Panc1 (cell line): ENCODE results near the gene CCDC86. TPM values are rescaled to one million over a fixed set of nuclear protein-coding genes. Genes with fewer than 3 reads are reported as not detected.

ENCODE experiments used
- ATAC-seq: fragments of 200-7000 bp; cut with Tn5 transposase; 2 replicates; pipeline ENCODE4 v1.9.1; 2020; ENCODE audit warnings: mild to moderate bottlenecking, moderate library complexity
- BruUV-seq: library from RNA; stranded (reverse); fragments of 400-500 nt; replicated peaks from 2 replicates; lab custom pipeline; 2021; lab: Mats Ljungman, UMichigan
- CTCF ChIA-PET: fragments of 300-600 bp; sonication (Branson Sonifier 250); formaldehyde crosslinking; loops from one replicate; lab custom pipeline; 2022; ENCODE audit warnings: antibody characterized with exemption; lab: Charles Lee
- POLR2A ChIA-PET: fragments of 300-600 bp; sonication (Branson Sonifier 250); formaldehyde crosslinking; loops from one replicate; lab custom pipeline; 2022; ENCODE audit warnings: antibody characterized with exemption; lab: Charles Lee
- DNase-seq: peaks from one replicate; pipeline ENCODE4 v3.0.0-alpha.2; 2010; ENCODE audit warnings: low read depth, low spot score
- H3K27ac ChIP-seq: 2 replicates; pipeline ENCODE4 v1.5.1; 2011; ENCODE audit warnings: mild to moderate bottlenecking, low read length, inconsistent platforms
- H3K27me3 ChIP-seq: fragments of 200-500 bp; sonication (Bioruptor generic); 2 replicates; pipeline ENCODE4 v1.6.0; 2014; ENCODE audit warnings: low read length, inconsistent platforms; ENCODE audit not compliant: control insufficient read depth, insufficient read depth
- H3K36me3 ChIP-seq: fragments of 200-500 bp; sonication (Bioruptor generic); 2 replicates; pipeline ENCODE4 v1.5.1; 2014; ENCODE audit warnings: inconsistent platforms, mild to moderate bottlenecking, low read length, moderate library complexity; ENCODE audit not compliant: control insufficient read depth, insufficient read depth
- H3K4me1 ChIP-seq: 2 replicates; pipeline ENCODE4 v1.5.1; 2011; ENCODE audit warnings: inconsistent platforms, mild to moderate bottlenecking, low read length, moderate library complexity; ENCODE audit not compliant: control insufficient read depth, insufficient read depth
- H3K4me3 ChIP-seq, 2 experiments: 2 replicates each; pipeline ENCODE4 v1.5.1; 2011 to 2012; ENCODE audit warnings: low read depth in 2 of 2, low read length in 2 of 2, mild to moderate bottlenecking in 2 of 2, inconsistent platforms in 1 of 2, moderate library complexity in 1 of 2
- H3K9me3 ChIP-seq: fragments of 200-500 bp; sonication (Bioruptor generic); 2 replicates; pipeline ENCODE4 v1.5.1; 2014; ENCODE audit warnings: low read depth, mild to moderate bottlenecking, inconsistent platforms, low read length, moderate library complexity; ENCODE audit not compliant: control insufficient read depth, insufficient read depth
- POLR2AphosphoS5 ChIP-seq: IDR thresholded peaks from 2 replicates; pipeline ENCODE4 v1.6.1; 2012; ENCODE audit warnings: mild to moderate bottlenecking, low read depth, low read length, moderate library complexity
- REST ChIP-seq, 2 experiments: IDR thresholded peaks; 2 replicates each; pipeline ENCODE4 v1.6.1; 2011 to 2012; ENCODE audit warnings: low read depth in 2 of 2, control low read depth in 1 of 2, low read length in 1 of 2, mild to moderate bottlenecking in 1 of 2, moderate library complexity in 1 of 2; ENCODE audit not compliant: insufficient read depth in 1 of 2
- SIN3A ChIP-seq: IDR thresholded peaks from 2 replicates; pipeline ENCODE4 v1.6.1; 2012; ENCODE audit warnings: low read depth, mild to moderate bottlenecking, low read length, moderate library complexity, borderline replicate concordance; ENCODE audit not compliant: insufficient read depth
- TCF7L2 ChIP-seq: IDR thresholded peaks from 2 replicates; pipeline ENCODE4 v1.6.1; 2011; ENCODE audit warnings: mild to moderate bottlenecking, low read depth, low read length, inconsistent platforms
- in situ Hi-C: cut with HindIII; loops from 2 replicates; pipeline ENCODE4 v1.10.0; 2016; ENCODE audit warnings: low sequenced_read_pairs, low pct_unique_long_range_greater_than_20kb
- intact Hi-C: fragments of 100-400 bp; cut with micrococcal nuclease; formaldehyde crosslinking; loops from one replicate; pipeline ENCODE4 v1.10.0; 2022; ENCODE audit not compliant: unreplicated experiment
- total RNA-seq: library from RNA; stranded (reverse); gene quantifications from one replicate; pipeline ENCODE4 v1.2.1, GENCODE V29; 2021; ENCODE audit not compliant: unreplicated experiment
- TF ChIP-seq, protein P1 (sequence below): fragments of 450-650 bp; IDR thresholded peaks from 2 replicates; pipeline ENCODE4 v1.5.1; 2017; ENCODE audit warnings: mild to moderate bottlenecking

The CCDC86 gene
- total RNA-seq, 1 experiment from 2014 or later: 70.2 TPM

- DNase-seq: no peak
- ChIA-PET POLR2A (no interaction called here), CTCF (no interaction called here)
- peaks cover 7% of the 10 kb centered on the region; the same call in 1 of the 2 replicates for H3K27me3 ChIP-seq
- no peak for TF ChIP-seq REST (IDR thresholded peaks at IDR 0.05; ENCODE audit: insufficient read depth in 1 of 2, low read depth in 2 of 2, low read length in 1 of 2)
- TF ChIP-seq, protein P1, sequence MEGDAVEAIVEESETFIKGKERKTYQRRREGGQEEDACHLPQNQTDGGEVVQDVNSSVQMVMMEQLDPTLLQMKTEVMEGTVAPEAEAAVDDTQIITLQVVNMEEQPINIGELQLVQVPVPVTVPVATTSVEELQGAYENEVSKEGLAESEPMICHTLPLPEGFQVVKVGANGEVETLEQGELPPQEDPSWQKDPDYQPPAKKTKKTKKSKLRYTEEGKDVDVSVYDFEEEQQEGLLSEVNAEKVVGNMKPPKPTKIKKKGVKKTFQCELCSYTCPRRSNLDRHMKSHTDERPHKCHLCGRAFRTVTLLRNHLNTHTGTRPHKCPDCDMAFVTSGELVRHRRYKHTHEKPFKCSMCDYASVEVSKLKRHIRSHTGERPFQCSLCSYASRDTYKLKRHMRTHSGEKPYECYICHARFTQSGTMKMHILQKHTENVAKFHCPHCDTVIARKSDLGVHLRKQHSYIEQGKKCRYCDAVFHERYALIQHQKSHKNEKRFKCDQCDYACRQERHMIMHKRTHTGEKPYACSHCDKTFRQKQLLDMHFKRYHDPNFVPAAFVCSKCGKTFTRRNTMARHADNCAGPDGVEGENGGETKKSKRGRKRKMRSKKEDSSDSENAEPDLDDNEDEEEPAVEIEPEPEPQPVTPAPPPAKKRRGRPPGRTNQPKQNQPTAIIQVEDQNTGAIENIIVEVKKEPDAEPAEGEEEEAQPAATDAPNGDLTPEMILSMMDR: no peak
- TF ChIP-seq SIN3A: no peak
- no peak for TF ChIP-seq POLR2AphosphoS5
- no peak for TF ChIP-seq TCF7L2
- no peak overlapping the region for H3K4me3 ChIP-seq
- no peak overlapping the region for H3K27ac ChIP-seq
- no peaks in the 10 kb centered on the region for H3K9me3 ChIP-seq
- BruUV-seq: no TSS peak
- H3K36me3 ChIP-seq: no peaks in the 10 kb centered on the region
- intact Hi-C loops (no loop called here), in situ Hi-C loops (no loop called here)
- no peaks in the 10 kb centered on the region for H3K4me1 ChIP-seq
- ATAC-seq: no peak
These were observed 43.3 kb upstream of the CCDC86 start for GRCh38 chr11:60798631-60799030.

DNA sequence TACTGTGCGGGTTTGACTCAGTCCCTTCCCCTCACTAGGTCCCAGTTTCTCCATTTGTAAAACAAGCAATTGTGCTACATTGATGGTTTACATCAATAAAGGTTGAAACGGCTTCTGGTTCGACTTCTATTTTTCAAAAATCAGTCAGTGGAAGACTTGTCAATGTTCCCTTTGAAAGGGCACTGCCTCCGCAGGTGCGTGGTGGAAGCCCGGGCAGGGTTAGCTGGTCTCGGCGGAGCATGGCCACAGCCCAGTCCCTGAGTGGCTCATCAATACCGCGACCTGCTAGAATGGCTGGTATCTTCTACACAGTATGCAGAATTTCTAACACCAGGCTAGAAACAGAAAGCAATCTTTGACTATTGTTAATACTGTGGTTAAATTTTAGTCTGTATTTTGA, 40.7 kb upstream of the CCDC86 start:
- Histone ChIP-seq H3K27me3 (peaks cover 7% of the 10 kb centered on the region; the same call in 1 of the 2 replicates), H3K4me1 (no peaks in the 10 kb centered on the region), H3K36me3 (no peaks in the 10 kb centered on the region), H3K9me3 (no peaks in the 10 kb centered on the region), H3K4me3 (no peak overlapping the region), H3K27ac (no peak overlapping the region)
- ATAC-seq (no peak), DNase-seq (no peak)
- no TSS peak for BruUV-seq
- POLR2A ChIA-PET: interaction anchor here (0.6 kb wide), 1 partner anchor 31 kb away, joined by 4 read pairs; no protein-coding TSS in a partner anchor
- intact Hi-C loops (no loop called here), in situ Hi-C loops (no loop called here)
- CTCF ChIA-PET: no interaction called here
- TF ChIP-seq, protein P1: no peak
- TF ChIP-seq SIN3A: no peak
- no peak for TF ChIP-seq REST (IDR thresholded peaks at IDR 0.05; ENCODE audit: insufficient read depth in 1 of 2, low read depth in 2 of 2, low read length in 1 of 2)
- no peak for TF ChIP-seq POLR2AphosphoS5
- no peak for TF ChIP-seq TCF7L2
